Breast epithelium (tissue), 4 donors: ENCODE measurements around the gene ERCC5. TPM values are rescaled to one million over a fixed set of nuclear protein-coding genes. Genes with fewer than 3 reads are reported as not detected.
A peak's percentile ranks its signal among the peaks of the same experiment; 100 is the strongest.

Experiments used
- DNase-seq, 2 donors: peaks; one replicate each; pipeline ENCODE4 v3.0.0-alpha.2; 2019; ENCODE audit warnings: low spot score in 2 of 2
- H3K27ac ChIP-seq, 2 donors: fragments of 200-600 bp; sonication (generic) in 1 of 2; one replicate each; pipeline ENCODE4 v1.5.1; 2016 to 2019; ENCODE audit warnings: mild to moderate bottlenecking in 1 of 2
- H3K27me3 ChIP-seq, 2 donors: fragments of 200-600 bp; sonication (generic) in 1 of 2; one replicate each; pipeline versions ENCODE4 v1.5.1 to v1.6.0; 2017 to 2019; ENCODE audit warnings: control low read depth in 1 of 2, mild to moderate bottlenecking in 1 of 2
- H3K36me3 ChIP-seq: fragments of 200-600 bp; one replicate; pipeline ENCODE4 v1.5.1; 2019
- H3K4me1 ChIP-seq, 2 donors: fragments of 200-600 bp; sonication (generic); one replicate each; pipeline ENCODE4 v1.5.1; 2016 to 2019; ENCODE audit warnings: control low read depth in 1 of 2
- H3K4me3 ChIP-seq, 3 donors: fragments of 200-600 bp; sonication (generic); 1 replicate in 2 of 3; 2 replicates in 1 of 3; pipeline ENCODE4 v1.5.1; 2016 to 2019; ENCODE audit warnings: mild to moderate bottlenecking in 3 of 3, moderate library complexity in 2 of 3
- H3K9me3 ChIP-seq, 2 donors: fragments of 200-600 bp; sonication (generic) in 1 of 2; one replicate each; pipeline ENCODE4 v1.5.1; 2016 to 2019; ENCODE audit warnings: control low read depth in 1 of 2
- CTCF ChIP-seq, 3 donors: fragments of 450-650 bp; IDR thresholded peaks; one replicate each; pipeline ENCODE4 v1.5.1; 2016 to 2017; ENCODE audit warnings: antibody characterized with exemption in 3 of 3, mild to moderate bottlenecking in 3 of 3, moderate library complexity in 3 of 3
- POLR2A ChIP-seq: fragments of 450-650 bp; IDR thresholded peaks from one replicate; pipeline ENCODE4 v1.6.1; 2016; ENCODE audit warnings: antibody characterized with exemption, mild to moderate bottlenecking, moderate library complexity
- POLR2AphosphoS5 ChIP-seq, 3 donors: sonication (generic); formaldehyde crosslinking; IDR thresholded peaks; one replicate each; pipeline ENCODE4 v1.6.1; 2017; ENCODE audit warnings: antibody characterized with exemption in 3 of 3
- intact Hi-C: fragments of 100-400 bp; cut with DNase I; formaldehyde crosslinking; loops from one replicate; pipeline ENCODE4 v1.15.1; 2023; ENCODE audit warnings: low total_unique reads
- total RNA-seq, 3 donors: library from RNA; depleted of rRNA; stranded (reverse); fragments of >200 nt; gene quantifications; one replicate each; pipeline ENCODE4 v1.1.0, GENCODE V29; 2016

Gene ERCC5
- total RNA-seq, 3 donors from 2014 or later, result 76.0 to 85.0 (median 77.6) TPM

- no peak for TF ChIP-seq POLR2A
- no peak for TF ChIP-seq CTCF (IDR thresholded peaks at IDR 0.05)
- no peak for TF ChIP-seq POLR2AphosphoS5 (IDR thresholded peaks at IDR 0.05)
- no peak for DNase-seq
- H3K27me3 ChIP-seq, result no peaks in the 10 kb centered on the region
- H3K36me3 ChIP-seq, result no peaks in the 10 kb centered on the region
- H3K4me3 ChIP-seq, result no peak overlapping the region
- H3K4me1 ChIP-seq, result no peaks in the 10 kb centered on the region
- no peaks in the 10 kb centered on the region for H3K9me3 ChIP-seq
- intact Hi-C loops, result no loop called here
- no peak overlapping the region for H3K27ac ChIP-seq
Measured at GRCh38 chr13:102900193-102900608, 54.4 kb downstream of the ERCC5 start.

- intact Hi-C loops, result no loop called here
- DNase-seq, result no peak
- Histone ChIP-seq H3K36me3 (no peaks in the 10 kb centered on the region), H3K9me3 (no peaks in the 10 kb centered on the region), H3K4me3 (no peak overlapping the region), H3K27me3 (no peaks in the 10 kb centered on the region), H3K4me1 (no peaks in the 10 kb centered on the region), H3K27ac (no peak overlapping the region)
- no peak for TF ChIP-seq POLR2AphosphoS5 (IDR thresholded peaks at IDR 0.05)
- no peak for TF ChIP-seq CTCF (IDR thresholded peaks at IDR 0.05)
- TF ChIP-seq POLR2A, result no peak
Measured at GRCh38 chr13:102901056-102901455, 55.2 kb downstream of the ERCC5 start.

GRCh38 chr13:102901615-102902305 lies 55.9 kb downstream of the ERCC5 start:
- H3K27me3 ChIP-seq, result no peaks in the 10 kb centered on the region
- H3K27ac ChIP-seq, result no peak overlapping the region
- intact Hi-C loops, result no loop called here
- TF ChIP-seq POLR2A, result no peak
- TF ChIP-seq CTCF (IDR thresholded peaks at IDR 0.05), result no peak
- TF ChIP-seq POLR2AphosphoS5 (IDR thresholded peaks at IDR 0.05), result no peak
- H3K4me1 ChIP-seq, result no peaks in the 10 kb centered on the region
- no peaks in the 10 kb centered on the region for H3K9me3 ChIP-seq
- H3K36me3 ChIP-seq, result no peaks in the 10 kb centered on the region
- no peak overlapping the region for H3K4me3 ChIP-seq
- no peak for DNase-seq

- intact Hi-C loops, result no loop called here
- no peak overlapping the region for H3K4me3 ChIP-seq
- no peak overlapping the region for H3K27ac ChIP-seq
- no peaks in the 10 kb centered on the region for H3K27me3 ChIP-seq
- no peaks in the 10 kb centered on the region for H3K9me3 ChIP-seq
- no peaks in the 10 kb centered on the region for H3K36me3 ChIP-seq
- no peak for DNase-seq
- no peaks in the 10 kb centered on the region for H3K4me1 ChIP-seq
- TF ChIP-seq POLR2AphosphoS5 (IDR thresholded peaks at IDR 0.05) (no peak), CTCF (IDR thresholded peaks at IDR 0.05) (no peak), POLR2A (no peak)
Measured at GRCh38 chr13:102902789-102903347, 57.0 kb downstream of the ERCC5 start.

- TF ChIP-seq CTCF (IDR thresholded peaks at IDR 0.05) (peak in 1 of 3 donors; percentile 8), POLR2AphosphoS5 (IDR thresholded peaks at IDR 0.05) (no peak)
- intact Hi-C loops, result no loop called here
- Histone ChIP-seq H3K27me3 (no peaks in the 10 kb centered on the region), H3K9me3 (no peaks in the 10 kb centered on the region), H3K4me1 (no peaks in the 10 kb centered on the region), H3K36me3 (no peaks in the 10 kb centered on the region), H3K4me3 (no peak overlapping the region), H3K27ac (no peak overlapping the region)
- no peak for DNase-seq
Measured at GRCh38 chr13:102903659-102904407, 58.0 kb downstream of the ERCC5 start.
